Colonic mucosa (tissue), 4 donors: ENCODE measurements around the gene TRIM67. TPM values are rescaled to one million over a fixed set of nuclear protein-coding genes. Genes with fewer than 3 reads are reported as not detected.

Experiments used
- DNase-seq: peaks from one replicate; pipeline ENCODE4 v3.0.0-alpha.2; 2020
- H3K27ac ChIP-seq: fragments of 200-600 bp; one replicate; pipeline ENCODE4 v1.8.0; 2021
- H3K27me3 ChIP-seq: fragments of 200-600 bp; one replicate; pipeline ENCODE4 v1.8.0; 2021
- H3K36me3 ChIP-seq: fragments of 200-600 bp; one replicate; pipeline ENCODE4 v1.8.0; 2021
- H3K4me1 ChIP-seq: fragments of 200-600 bp; one replicate; pipeline ENCODE4 v1.8.0; 2021; ENCODE audit warnings: mild to moderate bottlenecking
- H3K4me3 ChIP-seq: fragments of 200-600 bp; one replicate; pipeline ENCODE4 v1.8.0; 2021
- H3K9ac ChIP-seq, 2 donors: one replicate each; pipeline ENCODE4 v1.7.0; 2013; ENCODE audit warnings: control low read depth in 2 of 2, low read depth in 2 of 2, low read length in 2 of 2
- H3K9me3 ChIP-seq: fragments of 200-600 bp; one replicate; pipeline ENCODE4 v1.8.0; 2021
- intact Hi-C: fragments of 100-400 bp; cut with DNase I; formaldehyde crosslinking; loops from one replicate; pipeline ENCODE4 v1.14.1; 2022
- total RNA-seq, 2 donors: library from RNA; stranded (reverse); fragmentation: NEBNext Ultra II Directional in 1 of 2; extraction: Animal tissue kit (Norgen Biotek cat#: 25700) in 1 of 2; gene quantifications; one replicate each; pipeline ENCODE4 v1.2.1, GENCODE V29; 2021
- TF ChIP-seq, protein P1 (sequence below): fragments of 200-600 bp; IDR thresholded peaks from one replicate; pipeline ENCODE4 v1.8.0; 2022; ENCODE audit warnings: antibody characterized with exemption, mild to moderate bottlenecking
- donor health status: healthy.
- donor health status: DM: no; HTN: no; CAD: no.
- donor health status: DM: no; HTN: no; CAD: no.

Gene TRIM67
- total RNA-seq, 2 donors from 2014 or later: 0.03 TPM; not detected in 1

DNA sequence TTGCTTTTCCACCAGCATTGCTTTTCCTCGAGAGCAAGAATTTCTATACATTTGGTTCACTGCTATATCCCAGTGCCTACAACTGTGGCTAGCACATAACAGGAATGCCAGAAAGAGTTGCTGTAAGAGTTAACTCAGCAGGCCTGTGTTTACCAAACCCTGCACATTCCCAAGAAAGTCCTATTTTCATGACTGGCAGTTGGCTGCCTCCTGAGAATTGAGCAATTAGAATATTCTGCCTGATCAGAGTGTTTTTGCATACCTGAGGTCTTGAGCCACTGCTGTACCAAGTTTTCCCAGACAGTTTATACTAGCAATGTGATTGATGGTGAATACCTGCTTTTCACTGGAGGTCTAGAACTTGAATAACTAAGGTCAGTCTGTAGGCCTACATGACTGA, 76.4 kb downstream of the TRIM67 start:
- Histone ChIP-seq H3K27ac (no peak overlapping the region), H3K36me3 (no peaks in the 10 kb centered on the region), H3K9me3 (no peaks in the 10 kb centered on the region), H3K4me1 (peaks cover 30% of the 10 kb centered on the region), H3K27me3 (no peaks in the 10 kb centered on the region), H3K9ac (no peak overlapping the region), H3K4me3 (no peak overlapping the region)
- TF ChIP-seq, protein P1, sequence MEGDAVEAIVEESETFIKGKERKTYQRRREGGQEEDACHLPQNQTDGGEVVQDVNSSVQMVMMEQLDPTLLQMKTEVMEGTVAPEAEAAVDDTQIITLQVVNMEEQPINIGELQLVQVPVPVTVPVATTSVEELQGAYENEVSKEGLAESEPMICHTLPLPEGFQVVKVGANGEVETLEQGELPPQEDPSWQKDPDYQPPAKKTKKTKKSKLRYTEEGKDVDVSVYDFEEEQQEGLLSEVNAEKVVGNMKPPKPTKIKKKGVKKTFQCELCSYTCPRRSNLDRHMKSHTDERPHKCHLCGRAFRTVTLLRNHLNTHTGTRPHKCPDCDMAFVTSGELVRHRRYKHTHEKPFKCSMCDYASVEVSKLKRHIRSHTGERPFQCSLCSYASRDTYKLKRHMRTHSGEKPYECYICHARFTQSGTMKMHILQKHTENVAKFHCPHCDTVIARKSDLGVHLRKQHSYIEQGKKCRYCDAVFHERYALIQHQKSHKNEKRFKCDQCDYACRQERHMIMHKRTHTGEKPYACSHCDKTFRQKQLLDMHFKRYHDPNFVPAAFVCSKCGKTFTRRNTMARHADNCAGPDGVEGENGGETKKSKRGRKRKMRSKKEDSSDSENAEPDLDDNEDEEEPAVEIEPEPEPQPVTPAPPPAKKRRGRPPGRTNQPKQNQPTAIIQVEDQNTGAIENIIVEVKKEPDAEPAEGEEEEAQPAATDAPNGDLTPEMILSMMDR: no peak
- intact Hi-C loops: no loop called here
- no peak for DNase-seq

GRCh38 chr1:231240531-231240882, 78.6 kb downstream of the TRIM67 start:
- H3K9ac ChIP-seq: peak overlapping the region; percentile 89 to 94
- H3K36me3 ChIP-seq: no peaks in the 10 kb centered on the region
- TF ChIP-seq, protein P1: no peak
- peak overlapping the region; percentile 80 for H3K27ac ChIP-seq
- DNase-seq: no peak
- intact Hi-C loops: no loop called here
- H3K9me3 ChIP-seq: no peaks in the 10 kb centered on the region
- no peaks in the 10 kb centered on the region for H3K27me3 ChIP-seq
- H3K4me1 ChIP-seq: peaks cover 17% of the 10 kb centered on the region
- peak overlapping the region; percentile 81 for H3K4me3 ChIP-seq

- peak; percentile 90 for DNase-seq
- Histone ChIP-seq H3K27me3 (no peaks in the 10 kb centered on the region), H3K36me3 (no peaks in the 10 kb centered on the region), H3K9ac (peak within 1 kb of the TSS; percentile 89 to 94), H3K27ac (peak within 1 kb of the TSS; percentile 80), H3K9me3 (no peaks in the 10 kb centered on the region), H3K4me1 (peaks cover 13% of the 10 kb centered on the region), H3K4me3 (peak within 1 kb of the TSS; percentile 81)
- intact Hi-C loops: no loop called here
- TF ChIP-seq, protein P1: no peak
Observed at GRCh38 chr1:231240883-231241735, 79.3 kb downstream of the TRIM67 start, which contains the start of gene GNPAT. GNPAT (plus strand) TSS chr1:231241212; CDS start chr1:231241379, 167 bp downstream.

GRCh38 chr1:231241750-231242149, 79.9 kb downstream of the TRIM67 start:
- intact Hi-C loops: loop anchor here (2.0 kb wide), 1 partner anchor 27 kb away; no protein-coding TSS in a partner anchor
- peak overlapping the region; percentile 89 to 94 for H3K9ac ChIP-seq
- DNase-seq: peak; percentile 69

DNA sequence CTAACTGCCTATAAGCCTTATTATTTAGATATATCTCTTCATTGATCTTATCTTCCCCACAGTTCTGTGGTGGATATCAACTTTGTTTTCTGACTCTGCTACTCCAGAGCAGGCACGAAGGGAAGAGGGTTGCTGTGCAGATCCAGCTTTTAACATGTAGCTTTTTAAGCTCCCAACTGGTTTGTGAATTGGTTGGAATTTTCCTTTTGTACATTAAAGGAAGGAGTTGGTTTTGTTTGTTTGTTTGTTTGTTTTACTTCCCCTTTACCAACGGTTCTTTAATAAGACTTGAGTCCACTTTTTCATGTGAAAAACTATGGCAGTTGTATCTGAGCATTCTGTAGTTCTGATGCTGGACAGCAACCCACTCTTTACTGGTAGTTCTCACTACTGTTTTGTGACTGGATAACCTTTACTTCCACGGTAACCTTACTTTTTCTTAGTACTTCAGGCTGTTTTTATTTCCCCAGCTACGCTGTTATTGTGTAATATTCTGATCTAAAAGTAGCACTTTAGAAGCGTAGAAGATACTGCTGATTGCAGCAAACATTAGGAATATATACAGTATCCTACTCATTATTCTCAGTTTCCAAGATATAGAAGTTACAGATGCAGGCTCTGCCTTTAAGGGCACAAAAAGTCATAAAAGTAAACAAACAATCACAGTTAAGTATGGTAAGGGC, 80.8 kb downstream of the TRIM67 start:
- Histone ChIP-seq H3K36me3 (no peaks in the 10 kb centered on the region), H3K27ac (no peak overlapping the region), H3K9me3 (no peaks in the 10 kb centered on the region), H3K9ac (no peak overlapping the region), H3K27me3 (no peaks in the 10 kb centered on the region), H3K4me3 (no peak overlapping the region), H3K4me1 (peaks cover 13% of the 10 kb centered on the region)
- intact Hi-C loops: loop anchor here (2.0 kb wide), 1 partner anchor 28 kb away; no protein-coding TSS in a partner anchor
- TF ChIP-seq, protein P1: no peak
- no peak for DNase-seq

More at GRCh38 chr1:231241750-231242149, 79.9 kb downstream of the TRIM67 start:
- H3K36me3 ChIP-seq: no peaks in the 10 kb centered on the region
- H3K9me3 ChIP-seq: no peaks in the 10 kb centered on the region
- H3K4me3 ChIP-seq: peak overlapping the region; percentile 81
- H3K27me3 ChIP-seq: no peaks in the 10 kb centered on the region
- peaks cover 13% of the 10 kb centered on the region for H3K4me1 ChIP-seq
- TF ChIP-seq, protein P1: no peak
- H3K27ac ChIP-seq: peak overlapping the region; percentile 80
